ENCODE results near the gene PDPK1.

Gene PDPK1

DNA sequence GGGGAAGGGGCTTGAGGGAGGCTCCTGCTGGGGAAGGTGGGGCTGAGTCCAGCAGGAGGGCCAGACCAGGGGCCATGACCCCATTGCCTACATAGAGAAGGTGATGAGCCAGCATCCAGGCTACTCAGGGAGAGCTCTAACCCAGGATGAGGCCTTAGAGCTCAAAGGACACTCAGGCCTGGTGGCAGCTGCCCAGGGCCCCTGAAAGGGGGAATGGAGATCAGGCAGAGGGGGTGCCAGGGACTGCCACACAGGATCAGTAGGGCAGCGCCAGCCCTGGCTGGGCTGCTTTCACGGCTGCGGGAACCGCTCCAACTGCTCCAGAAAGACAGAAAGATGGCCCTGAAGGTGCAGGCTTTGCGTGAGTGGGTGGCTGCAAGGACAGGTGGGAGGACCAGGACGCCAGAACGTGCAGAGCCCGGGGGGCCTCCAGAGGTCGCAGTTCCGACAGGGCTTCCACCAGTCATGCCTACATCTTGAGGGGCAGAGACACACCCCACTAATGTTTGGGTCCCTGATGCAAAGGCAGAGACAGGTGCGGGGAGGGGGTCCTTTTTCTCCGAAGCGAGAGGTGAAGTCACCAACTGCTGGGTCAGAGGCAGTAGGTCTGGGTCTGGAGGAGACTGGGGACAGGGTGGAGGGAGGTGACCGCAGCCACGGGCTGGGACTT is 25.0 kb upstream of the PDPK1 start:
- Histone ChIP-seq H3K4me1 (ENCODE audit: control insufficient read depth, insufficient read depth, low read length) (peaks cover 19% of the 10 kb centered on the region), H3K9ac (ENCODE audit: low read length) (no peak overlapping the region), H3K4me3 (ENCODE audit: low read length) (peak overlapping the region; percentile 92), H3K36me3 (ENCODE audit: control insufficient read depth, insufficient read depth, low read length) (no peaks in the 10 kb centered on the region), H3K27me3 (ENCODE audit: control insufficient read depth, insufficient read depth, low read length) (no peaks in the 10 kb centered on the region), H3K27ac (ENCODE audit: low read depth, low read length) (peak overlapping the region; percentile 99)

DNA sequence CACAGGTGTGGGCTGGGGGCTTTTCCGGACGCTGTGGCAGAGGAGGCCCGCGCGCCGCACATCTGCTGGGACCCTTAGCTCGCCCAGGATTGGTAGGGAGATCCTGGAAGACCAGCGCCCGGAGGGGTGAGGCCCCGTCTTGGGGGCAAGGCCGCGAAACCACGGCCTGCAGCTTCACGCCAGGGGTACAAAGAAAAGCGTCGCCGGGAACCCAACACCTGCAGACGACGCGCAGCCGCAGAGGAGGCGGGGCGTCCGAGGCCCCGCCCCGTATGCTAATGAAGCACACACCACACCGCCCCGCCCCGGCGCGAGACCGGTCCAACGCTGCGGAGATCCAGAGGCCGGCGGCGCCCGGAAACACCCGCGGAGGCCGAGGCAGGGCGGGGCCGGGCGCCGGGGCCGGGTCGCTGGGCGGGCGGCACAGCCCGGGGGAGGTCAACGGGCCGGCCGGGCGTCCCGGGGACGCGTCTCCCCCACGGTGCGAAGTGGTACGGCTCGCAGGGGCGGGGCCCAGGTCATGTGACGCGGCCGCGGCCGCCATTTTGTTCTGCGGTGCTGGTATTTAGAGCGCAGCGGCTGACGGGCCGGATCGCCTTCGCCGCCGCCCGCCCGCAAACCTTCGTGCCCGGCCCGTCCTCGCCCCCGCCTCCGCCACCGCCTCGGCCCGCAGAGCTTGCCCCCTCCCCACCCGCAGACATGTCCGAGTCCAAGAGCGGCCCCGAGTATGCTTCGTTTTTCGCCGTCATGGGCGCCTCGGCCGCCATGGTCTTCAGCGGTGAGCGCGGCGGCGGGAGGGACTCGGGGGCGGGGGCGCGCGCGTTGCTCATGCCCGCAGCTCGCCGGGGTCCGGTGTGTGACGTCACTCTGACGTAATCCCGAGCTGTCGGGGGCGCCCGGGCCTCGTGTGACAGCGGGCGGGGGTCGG is 24.2 kb upstream of the PDPK1 start, which contains the start of gene ATP6V0C:
Gene ATP6V0C (plus strand): TSS at position 548 of the 928 bp plus-strand sequence. CDS start 152 bp downstream, at position 700.
- Histone ChIP-seq H3K4me1 (ENCODE audit: control insufficient read depth, insufficient read depth, low read length) (peaks cover 26% of the 10 kb centered on the region), H3K4me3 (ENCODE audit: low read length) (peak within 1 kb of the TSS; percentile 92), H3K27ac (ENCODE audit: low read depth, low read length) (peak within 1 kb of the TSS; percentile 99), H3K9ac (ENCODE audit: low read length) (peak within 1 kb of the TSS; percentile 74), H3K36me3 (ENCODE audit: control insufficient read depth, insufficient read depth, low read length) (no peaks in the 10 kb centered on the region), H3K27me3 (ENCODE audit: control insufficient read depth, insufficient read depth, low read length) (no peaks in the 10 kb centered on the region)

DNA sequence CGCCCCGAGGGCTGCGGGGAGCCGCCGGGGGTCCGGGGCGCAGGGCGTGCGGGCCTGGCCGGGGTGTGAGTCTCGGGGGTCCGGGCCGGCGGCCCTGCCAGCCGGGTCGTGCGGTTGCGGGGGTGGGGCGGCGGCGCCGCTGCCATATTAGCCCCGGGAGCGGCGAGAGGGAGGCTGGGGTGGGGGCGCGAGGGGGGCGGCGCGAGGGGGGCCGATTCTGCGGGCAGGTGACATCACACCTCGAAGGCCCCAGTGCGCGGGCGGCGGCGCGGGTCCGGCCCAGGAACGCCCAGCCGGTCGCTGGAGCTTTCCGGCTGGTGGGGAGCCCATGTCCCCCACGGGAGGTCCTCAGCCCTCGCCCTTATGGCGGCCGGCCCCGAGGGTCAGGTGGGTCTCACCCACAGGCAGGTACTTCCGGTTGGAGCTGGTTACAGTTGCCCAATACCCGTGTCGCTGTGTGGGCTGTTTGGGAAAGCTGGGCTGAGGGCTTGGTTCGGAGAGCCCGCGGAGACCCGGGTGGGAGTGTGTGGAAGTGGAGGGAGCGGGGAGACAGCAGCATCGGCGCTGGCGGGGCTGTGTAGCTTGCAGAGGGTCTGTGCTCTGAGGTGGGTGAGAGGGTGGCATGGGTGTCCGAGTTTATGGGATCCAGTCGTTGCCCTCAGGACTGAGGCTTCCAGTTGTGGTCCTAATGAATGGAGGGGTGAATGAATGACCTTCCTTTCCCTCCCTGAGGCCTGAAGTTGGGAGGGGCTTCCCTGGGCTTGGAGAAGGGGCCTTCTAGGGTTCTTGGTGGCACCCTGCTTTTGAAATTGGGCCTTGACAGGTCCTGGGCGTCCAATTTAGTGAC is 23.3 kb upstream of the PDPK1 start:
- peak overlapping the region; percentile 74 for H3K9ac ChIP-seq (ENCODE audit: low read length)
- peak overlapping the region; percentile 99 for H3K27ac ChIP-seq (ENCODE audit: low read depth, low read length)
- H3K4me3 ChIP-seq (ENCODE audit: low read length) = peak overlapping the region; percentile 92
- peaks cover 35% of the 10 kb centered on the region for H3K4me1 ChIP-seq (ENCODE audit: control insufficient read depth, insufficient read depth, low read length)
- H3K27me3 ChIP-seq (ENCODE audit: control insufficient read depth, insufficient read depth, low read length) = no peaks in the 10 kb centered on the region
- no peaks in the 10 kb centered on the region for H3K36me3 ChIP-seq (ENCODE audit: control insufficient read depth, insufficient read depth, low read length)

DNA sequence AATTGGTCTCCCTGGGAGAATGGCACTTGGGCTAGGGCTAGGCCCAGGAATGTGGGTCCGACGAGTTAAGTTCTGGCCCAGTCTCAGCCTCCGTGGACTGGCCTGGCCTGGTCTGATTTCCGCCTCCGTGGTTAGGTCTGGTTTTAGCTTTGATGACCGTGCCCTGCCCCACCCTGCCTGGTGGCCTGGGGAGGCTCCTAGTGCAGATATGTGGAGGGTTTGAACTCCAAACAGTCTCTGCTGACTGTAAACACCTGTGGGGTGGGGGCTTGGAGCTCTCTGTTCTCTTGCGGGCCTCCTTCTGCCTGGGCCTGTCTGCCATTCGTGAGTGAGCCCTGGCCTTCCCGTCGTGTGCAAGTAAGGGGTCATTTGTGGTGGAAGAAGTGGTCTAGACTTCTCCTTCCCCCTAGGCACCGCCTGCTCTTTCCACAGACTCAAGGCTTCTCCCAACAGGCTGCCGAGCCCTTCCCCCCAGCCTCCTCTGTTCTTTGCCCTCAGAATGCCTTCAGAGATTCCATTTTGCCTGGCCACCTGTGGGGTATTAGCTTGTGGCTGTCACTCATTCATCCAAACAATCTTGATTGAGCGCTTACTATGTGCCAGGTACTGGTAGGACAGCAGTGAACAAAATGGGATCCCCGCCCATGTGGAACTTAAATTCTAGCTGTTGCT is 22.5 kb upstream of the PDPK1 start:
- Histone ChIP-seq H3K27me3 (ENCODE audit: control insufficient read depth, insufficient read depth, low read length) (no peaks in the 10 kb centered on the region), H3K4me1 (ENCODE audit: control insufficient read depth, insufficient read depth, low read length) (peaks cover 36% of the 10 kb centered on the region), H3K4me3 (ENCODE audit: low read length) (peak overlapping the region; percentile 92), H3K36me3 (ENCODE audit: control insufficient read depth, insufficient read depth, low read length) (no peaks in the 10 kb centered on the region), H3K27ac (ENCODE audit: low read depth, low read length) (peak overlapping the region; percentile 99), H3K9ac (ENCODE audit: low read length) (peak overlapping the region; percentile 74)

DNA sequence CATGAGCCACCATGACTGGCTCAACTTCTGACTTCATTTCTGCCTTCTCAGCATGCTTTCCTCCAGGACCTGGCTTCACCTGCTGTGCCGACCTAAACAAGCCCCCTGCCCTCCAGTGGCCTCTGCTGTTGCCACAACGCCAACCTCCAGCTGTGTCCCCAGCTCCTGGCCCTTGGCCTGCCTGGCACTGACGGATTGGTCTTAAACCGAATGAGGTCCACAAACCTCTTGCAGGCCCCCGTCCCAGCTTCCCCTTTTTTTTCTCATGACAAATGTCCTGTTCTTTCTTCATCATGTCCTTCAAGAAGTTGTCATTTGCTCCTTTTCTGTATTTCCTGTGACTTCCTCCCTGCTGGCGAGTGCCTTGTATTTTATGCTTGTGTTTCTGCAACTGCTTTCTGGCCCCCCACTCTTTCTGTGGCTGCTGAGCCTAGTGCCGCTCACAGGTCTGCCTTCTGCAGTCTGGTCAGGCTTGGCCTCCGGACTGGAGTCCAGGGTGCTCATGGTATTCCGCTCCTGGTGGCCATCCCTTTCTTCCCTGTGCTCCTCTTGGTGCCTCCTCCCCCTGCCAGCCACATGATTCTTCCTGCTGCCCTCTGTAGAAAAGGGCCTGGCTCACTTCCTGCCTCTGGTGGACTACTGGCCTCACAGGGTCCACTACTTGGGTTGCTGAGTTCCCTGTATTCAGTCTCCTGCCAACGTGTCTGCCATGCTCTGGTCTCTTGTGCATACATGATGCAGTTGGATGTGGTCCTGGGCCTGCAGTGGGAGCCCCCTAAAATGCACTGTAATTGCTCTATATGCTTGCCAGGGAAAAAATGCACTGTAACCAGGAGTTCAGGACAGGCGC is 21.2 kb upstream of the PDPK1 start:
- no peaks in the 10 kb centered on the region for H3K27me3 ChIP-seq (ENCODE audit: control insufficient read depth, insufficient read depth, low read length)
- H3K4me1 ChIP-seq (ENCODE audit: control insufficient read depth, insufficient read depth, low read length) = peaks cover 33% of the 10 kb centered on the region
- H3K36me3 ChIP-seq (ENCODE audit: control insufficient read depth, insufficient read depth, low read length) = no peaks in the 10 kb centered on the region
- H3K4me3 ChIP-seq (ENCODE audit: low read length) = peak overlapping the region; percentile 5
- no peak overlapping the region for H3K27ac ChIP-seq (ENCODE audit: low read depth, low read length)
- no peak overlapping the region for H3K9ac ChIP-seq (ENCODE audit: low read length)

DNA sequence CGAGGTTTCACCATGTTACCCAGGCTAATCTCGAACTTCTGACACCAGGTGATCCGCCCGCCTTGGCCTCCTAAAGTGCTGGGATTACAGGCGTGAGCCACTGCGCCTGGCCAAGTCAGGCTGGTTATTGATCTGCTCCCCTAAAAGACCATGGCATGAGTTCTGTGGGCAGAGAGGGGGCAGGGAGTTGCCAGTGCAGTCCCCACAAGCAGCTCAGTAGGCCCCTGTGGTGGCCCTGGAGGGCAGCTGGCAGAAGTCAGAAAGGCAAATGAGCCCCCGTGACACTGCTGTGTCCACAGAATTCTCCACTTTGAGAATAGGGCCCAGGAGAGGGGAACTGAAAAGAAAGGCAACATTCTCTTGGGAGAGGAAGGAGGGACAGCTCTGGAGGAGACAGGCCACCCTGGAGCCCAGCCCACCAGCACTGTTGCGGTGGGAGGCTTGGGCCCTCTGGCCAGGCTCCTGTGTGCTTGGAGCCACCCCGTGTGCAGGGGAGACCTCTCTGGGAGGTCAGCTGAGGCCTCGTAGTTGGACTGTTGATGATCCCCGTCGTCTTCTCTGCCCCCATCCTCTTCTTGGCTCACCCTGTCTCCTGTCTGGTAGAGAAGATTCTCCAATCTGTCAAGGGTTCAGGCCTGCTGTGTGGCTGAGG is 19.7 kb upstream of the PDPK1 start:
- Histone ChIP-seq H3K27me3 (ENCODE audit: control insufficient read depth, insufficient read depth, low read length) (no peaks in the 10 kb centered on the region), H3K27ac (ENCODE audit: low read depth, low read length) (peak overlapping the region; percentile 76), H3K4me1 (ENCODE audit: control insufficient read depth, insufficient read depth, low read length) (peaks cover 29% of the 10 kb centered on the region), H3K36me3 (ENCODE audit: control insufficient read depth, insufficient read depth, low read length) (peaks cover 2% of the 10 kb centered on the region), H3K4me3 (ENCODE audit: low read length) (no peak overlapping the region), H3K9ac (ENCODE audit: low read length) (no peak overlapping the region)

DNA sequence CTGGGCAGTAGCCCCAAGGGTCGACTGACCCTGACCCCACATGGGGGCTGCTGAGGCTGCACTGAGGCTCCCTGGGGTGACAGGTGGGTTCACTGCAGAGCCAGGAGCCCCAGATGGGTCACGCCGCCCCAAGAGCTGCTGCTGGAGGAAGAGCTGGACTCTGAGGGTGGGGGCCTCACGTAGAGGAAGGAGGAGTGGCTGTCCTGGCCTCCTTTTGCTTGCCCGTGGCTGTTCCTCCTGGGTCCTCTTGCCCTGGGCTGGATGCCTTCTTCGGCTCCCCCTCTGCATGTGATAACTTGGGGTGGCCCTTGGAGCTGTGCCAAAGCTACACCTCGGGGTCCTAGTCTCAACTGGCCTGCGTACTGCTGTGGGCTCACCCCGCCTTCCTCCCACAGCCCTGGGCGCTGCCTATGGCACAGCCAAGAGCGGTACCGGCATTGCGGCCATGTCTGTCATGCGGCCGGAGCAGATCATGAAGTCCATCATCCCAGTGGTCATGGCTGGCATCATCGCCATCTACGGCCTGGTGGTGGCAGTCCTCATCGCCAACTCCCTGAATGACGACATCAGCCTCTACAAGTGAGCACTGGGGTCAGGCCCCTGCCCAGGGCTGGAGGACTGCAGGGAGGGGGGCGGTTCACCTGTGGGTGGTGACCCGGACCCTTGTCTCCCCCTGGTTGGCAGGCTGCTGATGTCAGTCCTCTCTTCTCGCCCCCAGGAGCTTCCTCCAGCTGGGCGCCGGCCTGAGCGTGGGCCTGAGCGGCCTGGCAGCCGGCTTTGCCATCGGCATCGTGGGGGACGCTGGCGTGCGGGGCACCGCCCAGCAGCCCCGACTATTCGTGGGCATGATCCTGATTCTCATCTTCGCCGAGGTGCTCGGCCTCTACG is 18.8 kb upstream of the PDPK1 start:
- H3K9ac ChIP-seq (ENCODE audit: low read length) = no peak overlapping the region
- peaks cover 2% of the 10 kb centered on the region for H3K36me3 ChIP-seq (ENCODE audit: control insufficient read depth, insufficient read depth, low read length)
- H3K4me3 ChIP-seq (ENCODE audit: low read length) = peak overlapping the region; percentile 39
- peak overlapping the region; percentile 76 for H3K27ac ChIP-seq (ENCODE audit: low read depth, low read length)
- peaks cover 29% of the 10 kb centered on the region for H3K4me1 ChIP-seq (ENCODE audit: control insufficient read depth, insufficient read depth, low read length)
- no peaks in the 10 kb centered on the region for H3K27me3 ChIP-seq (ENCODE audit: control insufficient read depth, insufficient read depth, low read length)

DNA sequence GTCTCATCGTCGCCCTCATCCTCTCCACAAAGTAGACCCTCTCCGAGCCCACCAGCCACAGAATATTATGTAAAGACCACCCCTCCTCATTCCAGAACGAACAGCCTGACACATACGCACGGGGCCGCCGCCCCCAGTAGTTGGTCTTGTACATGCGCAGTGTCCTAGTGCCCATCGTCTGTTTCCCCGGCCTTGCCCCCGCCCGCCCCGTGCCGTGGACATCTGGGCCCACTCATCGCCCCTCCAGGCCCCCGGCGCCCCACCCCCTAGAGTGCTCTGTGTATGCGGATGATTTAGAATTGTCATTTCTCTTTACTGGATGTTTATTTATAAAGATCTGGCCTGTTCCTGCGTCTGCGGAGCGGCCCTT is 18.1 kb upstream of the PDPK1 start:
- H3K27me3 ChIP-seq (ENCODE audit: control insufficient read depth, insufficient read depth, low read length) = no peaks in the 10 kb centered on the region
- H3K9ac ChIP-seq (ENCODE audit: low read length) = no peak overlapping the region
- peak overlapping the region; percentile 39 for H3K4me3 ChIP-seq (ENCODE audit: low read length)
- peak overlapping the region; percentile 76 for H3K27ac ChIP-seq (ENCODE audit: low read depth, low read length)
- H3K4me1 ChIP-seq (ENCODE audit: control insufficient read depth, insufficient read depth, low read length) = peaks cover 29% of the 10 kb centered on the region
- H3K36me3 ChIP-seq (ENCODE audit: control insufficient read depth, insufficient read depth, low read length) = peaks cover 4% of the 10 kb centered on the region

DNA sequence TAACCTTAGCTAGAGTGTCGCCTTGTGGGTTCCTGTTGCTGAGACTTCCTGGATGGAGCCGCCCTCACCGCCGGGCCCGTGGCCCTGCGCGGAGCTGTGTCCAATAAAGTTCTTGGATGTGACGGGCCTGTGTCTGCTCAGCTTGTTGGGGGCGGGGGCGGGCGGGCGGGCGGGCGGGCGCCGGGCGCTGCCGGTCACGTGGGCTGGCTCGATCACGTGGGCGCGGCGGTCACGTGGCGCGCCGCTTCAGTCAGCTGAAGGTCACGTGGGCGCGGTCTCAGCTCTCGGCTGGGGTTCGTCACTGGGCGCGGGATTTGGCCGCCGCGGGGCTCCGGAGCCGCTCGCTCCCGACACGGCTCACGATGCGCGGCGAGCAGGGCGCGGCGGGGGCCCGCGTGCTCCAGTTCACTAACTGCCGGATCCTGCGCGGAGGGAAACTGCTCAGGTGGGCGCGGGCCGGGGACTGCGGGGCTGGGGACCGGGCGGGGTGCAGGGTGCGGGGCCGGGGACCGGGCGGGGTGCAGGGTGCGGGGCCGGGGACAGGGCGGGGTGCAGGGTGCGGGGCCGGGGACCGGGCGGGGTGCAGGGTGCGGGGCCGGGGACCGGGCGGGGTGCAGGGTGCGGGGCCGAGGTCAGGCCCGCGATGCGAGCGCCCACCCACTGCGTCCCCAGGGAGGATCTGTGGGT is 17.6 kb upstream of the PDPK1 start, which contains the start of gene AMDHD2:
Gene AMDHD2 (plus strand): TSS at position 275 of the 687 bp plus-strand sequence. CDS start 88 bp downstream, at position 363.
- Histone ChIP-seq H3K4me3 (ENCODE audit: low read length) (peak within 1 kb of the TSS; percentile 70), H3K9ac (ENCODE audit: low read length) (no peak within 1 kb of the TSS), H3K27me3 (ENCODE audit: control insufficient read depth, insufficient read depth, low read length) (no peaks in the 10 kb centered on the region), H3K4me1 (ENCODE audit: control insufficient read depth, insufficient read depth, low read length) (peaks cover 29% of the 10 kb centered on the region), H3K36me3 (ENCODE audit: control insufficient read depth, insufficient read depth, low read length) (peaks cover 6% of the 10 kb centered on the region), H3K27ac (ENCODE audit: low read depth, low read length) (peak within 1 kb of the TSS; percentile 76)
